Central memory CD8-positive, alpha-beta T cell (primary cell): Measurements from ENCODE around the gene DSTYK.
"Not testable (repeated sequence)": the region's sequence is repeated elsewhere in the genome, so short reads cannot be mapped to it uniquely, and the experiment has no call there.

Source experiments
- ATAC-seq: fragments of 150-1000 bp; cut with Tn5 transposase; replicated peaks from 2 replicates; pipeline ENCODE4 v1.10.0; 2022; ENCODE audit warnings: mild to moderate bottlenecking, moderate FRiP score, moderate number of reproducible peaks; ENCODE audit not compliant: poor library complexity, severe bottlenecking; ENCODE audit errors: extremely low read depth
- DNase-seq, 2 donors: peaks; one replicate each; pipeline ENCODE4 v3.0.0; 2021; ENCODE audit warnings: low spot score in 2 of 2
- H3K27ac Mint-ChIP-seq: one replicate; pipeline ENCODE4 v1.8.0; 2022; ENCODE audit warnings: low read depth, mild to moderate bottlenecking, moderate library complexity, mixed read lengths
- H3K27me3 Mint-ChIP-seq: one replicate; pipeline ENCODE4 v1.8.0; 2022; ENCODE audit warnings: mixed read lengths
- H3K36me3 Mint-ChIP-seq: one replicate; pipeline ENCODE4 v1.8.0; 2022; ENCODE audit warnings: mild to moderate bottlenecking, moderate library complexity, mixed read lengths; ENCODE audit not compliant: insufficient read depth
- H3K4me1 Mint-ChIP-seq: one replicate; pipeline ENCODE4 v1.8.0; 2022; ENCODE audit warnings: mixed read lengths
- H3K4me3 Mint-ChIP-seq: one replicate; pipeline ENCODE4 v1.8.0; 2022; ENCODE audit warnings: mild to moderate bottlenecking, moderate library complexity, mixed read lengths
- H3K9me3 Mint-ChIP-seq: one replicate; pipeline ENCODE4 v1.8.0; 2022; ENCODE audit warnings: mixed read lengths

DSTYK gene

DNA sequence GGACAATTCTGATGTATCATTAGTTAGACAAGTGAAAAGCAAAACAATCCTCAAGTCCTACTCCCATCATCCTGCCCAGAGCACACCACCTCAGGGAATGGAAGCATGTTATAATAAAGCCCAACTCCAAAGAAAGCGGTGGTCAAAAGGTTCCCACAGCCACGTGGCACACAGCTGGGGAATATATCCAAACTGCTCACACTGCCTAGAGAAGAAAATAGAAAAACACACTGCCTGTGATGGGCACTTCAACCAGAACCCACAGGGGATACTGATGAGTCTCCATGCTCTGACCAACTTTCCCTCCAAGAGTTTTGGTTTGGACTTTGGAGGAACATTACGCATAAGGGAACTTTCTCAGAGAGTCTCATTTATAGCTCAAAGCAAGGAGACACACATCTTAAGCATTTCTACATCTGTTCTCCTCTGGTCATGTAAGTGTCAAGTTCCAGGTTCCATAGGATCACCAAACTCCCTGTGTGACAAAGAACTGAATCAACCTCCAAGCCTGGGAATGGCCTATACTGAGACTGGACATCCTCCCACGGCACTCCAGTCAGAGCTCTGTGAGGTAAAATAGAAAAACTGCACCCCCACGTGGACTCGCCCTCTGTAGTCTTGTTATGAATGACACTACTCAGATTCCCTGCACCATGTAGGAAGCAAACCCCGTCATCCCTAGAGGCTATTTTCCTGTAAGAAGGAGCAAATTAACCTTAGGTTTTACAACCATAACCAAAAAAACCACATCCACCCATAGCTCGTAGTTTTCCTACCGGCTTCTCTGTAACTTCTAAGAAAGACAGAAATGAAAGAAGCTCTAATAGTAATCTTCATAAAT is 12.2 kb downstream of the DSTYK start:
- DNase-seq, result no peak
- ATAC-seq, result no peak
- H3K27me3 Mint-ChIP-seq, result no peaks in the 10 kb centered on the region
- no peaks in the 10 kb centered on the region for H3K9me3 Mint-ChIP-seq
- peaks cover 2% of the 10 kb centered on the region for H3K36me3 Mint-ChIP-seq
- H3K27ac Mint-ChIP-seq, result no peak overlapping the region
- H3K4me1 Mint-ChIP-seq, result peaks cover 41% of the 10 kb centered on the region
- H3K4me3 Mint-ChIP-seq, result peak overlapping the region; percentile 21

DNA sequence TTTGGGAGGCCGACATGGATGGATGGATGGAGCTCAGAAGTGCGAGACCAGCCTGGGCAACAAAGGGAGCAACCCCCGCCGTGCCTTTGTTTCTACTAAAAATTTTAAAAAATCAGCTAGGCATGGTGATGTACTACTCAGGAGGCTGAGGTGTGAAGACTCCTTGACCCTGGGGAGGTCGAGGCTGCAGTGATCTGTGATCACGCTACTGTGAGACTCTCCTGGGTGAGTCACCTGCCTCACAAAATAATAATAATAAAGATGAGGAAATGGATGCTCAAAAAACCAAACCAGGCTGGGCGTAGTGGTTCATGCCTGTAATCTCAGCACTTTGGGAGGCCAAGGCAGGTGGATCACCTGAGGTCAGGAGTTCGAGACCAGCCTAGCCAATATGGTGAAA is 19.2 kb downstream of the DSTYK start:
- Mint-ChIP-seq H3K36me3 (peaks cover 3% of the 10 kb centered on the region), H3K27ac (no peak overlapping the region), H3K4me3 (no peak overlapping the region), H3K4me1 (peaks cover 67% of the 10 kb centered on the region), H3K9me3 (no peaks in the 10 kb centered on the region), H3K27me3 (no peaks in the 10 kb centered on the region)
- no peak for ATAC-seq
- DNase-seq, result no peak

DNA sequence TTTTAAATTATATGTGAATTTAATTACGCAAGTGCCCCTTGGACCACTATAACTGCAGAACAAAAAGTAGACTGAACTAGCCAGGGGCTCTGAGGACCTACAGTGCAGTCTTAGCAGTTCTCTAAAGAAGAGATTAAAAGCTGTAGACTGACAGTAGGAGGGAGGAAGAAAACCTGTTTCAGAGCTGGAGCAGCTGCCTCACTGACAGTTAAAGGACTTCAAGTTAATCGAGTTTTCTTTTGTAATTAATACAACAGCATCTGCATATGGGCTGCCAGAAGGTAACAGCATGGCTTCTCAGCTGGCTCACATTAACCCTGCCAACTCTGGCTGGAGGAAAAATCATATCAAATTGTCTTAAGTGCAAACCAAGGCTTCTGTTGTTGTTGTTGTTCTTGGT is 19.9 kb downstream of the DSTYK start:
- no peak for DNase-seq
- Mint-ChIP-seq H3K27me3 (no peaks in the 10 kb centered on the region), H3K4me3 (no peak overlapping the region), H3K4me1 (peaks cover 73% of the 10 kb centered on the region), H3K36me3 (peaks cover 1% of the 10 kb centered on the region), H3K9me3 (no peaks in the 10 kb centered on the region), H3K27ac (no peak overlapping the region)
- ATAC-seq, result no peak

DNA sequence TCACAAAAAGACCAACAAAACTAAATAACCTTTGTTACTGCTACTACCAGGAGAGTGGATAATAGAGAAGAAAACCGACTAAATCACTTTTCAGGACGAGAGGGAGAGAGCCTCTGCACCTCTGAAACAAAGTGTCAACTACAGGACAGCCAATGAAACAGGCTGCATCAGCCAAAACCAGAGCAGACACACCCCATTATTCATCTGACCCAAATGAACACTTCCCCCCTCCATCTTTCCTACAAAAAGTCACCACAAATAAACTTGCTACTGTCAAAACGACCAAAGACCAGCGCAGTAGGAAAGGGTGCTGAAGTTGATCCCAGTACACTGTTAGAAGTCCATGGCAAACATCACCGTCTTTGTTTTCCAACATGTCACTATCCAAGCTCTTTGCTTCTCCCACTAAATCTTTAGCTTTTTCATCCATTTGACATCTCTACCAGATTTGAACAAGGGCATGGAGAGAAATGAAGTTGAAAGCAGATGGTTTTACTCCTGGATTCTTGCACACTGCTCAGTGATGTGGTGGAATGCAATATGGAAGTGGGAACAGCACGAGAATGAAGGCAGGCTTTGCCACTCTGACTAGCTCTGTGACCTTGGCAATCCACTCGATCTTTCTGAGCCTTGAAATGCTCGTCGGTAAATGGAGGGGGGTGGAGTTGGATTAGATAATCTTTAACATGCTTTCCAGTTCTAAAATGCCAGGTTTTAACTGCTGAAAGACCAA is 20.5 kb downstream of the DSTYK start:
- no peak overlapping the region for H3K27ac Mint-ChIP-seq

DNA sequence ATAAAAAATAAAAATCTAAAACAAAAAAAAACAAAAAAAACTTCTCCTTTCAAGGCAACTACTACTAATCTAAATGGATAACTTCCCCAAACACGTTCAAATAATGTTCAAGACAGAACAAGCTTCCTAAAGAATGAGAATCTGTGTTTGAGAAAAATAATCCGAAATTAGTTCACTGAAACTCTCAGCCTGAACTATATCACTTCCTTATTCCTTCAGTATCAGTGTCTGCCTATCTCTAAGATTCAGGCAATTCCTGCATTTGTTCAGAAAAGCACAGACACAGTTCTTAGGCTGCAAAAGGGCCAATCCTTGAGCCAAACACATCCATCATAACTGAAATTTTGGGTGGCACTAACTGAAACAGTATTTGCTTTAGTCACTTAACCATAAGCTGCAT is 22.4 kb downstream of the DSTYK start:
- Mint-ChIP-seq H3K27ac (no peak overlapping the region), H3K4me1 (peaks cover 79% of the 10 kb centered on the region), H3K36me3 (peaks cover 6% of the 10 kb centered on the region), H3K9me3 (no peaks in the 10 kb centered on the region), H3K27me3 (no peaks in the 10 kb centered on the region), H3K4me3 (no peak overlapping the region)
- DNase-seq (no peak), ATAC-seq (no peak)

More for the DNA sequence above, 20.5 kb downstream of the DSTYK start:
- ATAC-seq, result no peak
- no peak overlapping the region for H3K4me3 Mint-ChIP-seq
- H3K4me1 Mint-ChIP-seq, result peaks cover 79% of the 10 kb centered on the region
- H3K9me3 Mint-ChIP-seq, result no peaks in the 10 kb centered on the region
- peaks cover 3% of the 10 kb centered on the region for H3K36me3 Mint-ChIP-seq
- no peaks in the 10 kb centered on the region for H3K27me3 Mint-ChIP-seq
- DNase-seq, result no peak

DNA sequence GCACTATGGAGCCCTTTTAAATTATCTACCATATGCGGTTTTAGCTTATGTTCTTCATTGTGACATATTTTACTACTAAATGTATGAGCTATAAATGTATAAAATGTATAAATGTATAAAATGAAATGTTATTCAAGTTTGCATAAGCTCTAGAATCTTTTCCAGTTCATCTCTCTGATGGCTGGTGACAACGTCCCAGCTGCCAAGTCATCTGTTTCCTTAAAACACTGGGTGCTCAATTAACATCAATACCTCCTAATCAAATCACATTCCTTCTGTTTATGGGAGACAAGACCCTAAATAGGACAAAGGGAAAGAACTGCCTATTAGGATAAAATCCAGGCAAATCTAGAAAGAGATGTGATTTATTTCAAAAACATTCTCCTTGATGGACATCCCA is 22.9 kb downstream of the DSTYK start:
- Mint-ChIP-seq H3K4me1 (peaks cover 80% of the 10 kb centered on the region), H3K27ac (no peak overlapping the region), H3K4me3 (no peak overlapping the region), H3K9me3 (no peaks in the 10 kb centered on the region), H3K27me3 (no peaks in the 10 kb centered on the region), H3K36me3 (peaks cover 6% of the 10 kb centered on the region)
- ATAC-seq (no peak), DNase-seq (no peak)

DNA sequence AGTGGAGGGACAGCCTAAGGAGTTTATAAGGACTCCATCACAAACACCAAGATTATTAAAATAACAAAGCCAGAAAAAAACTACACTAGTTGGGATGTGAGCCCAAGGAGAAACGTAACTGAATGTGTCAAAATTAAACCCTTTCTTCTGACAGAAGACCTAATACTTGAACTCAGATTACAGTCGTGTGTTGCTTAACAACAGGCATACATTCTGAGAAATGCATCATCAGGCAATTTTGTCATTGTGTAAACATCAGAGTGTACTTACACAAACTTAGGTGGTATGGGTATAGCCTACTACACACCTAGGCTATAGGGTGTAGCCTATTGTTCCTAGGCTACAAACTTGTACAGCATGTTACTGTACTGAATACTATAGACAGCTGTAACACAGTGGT is 23.4 kb downstream of the DSTYK start:
- Mint-ChIP-seq H3K4me3 (no peak overlapping the region), H3K27me3 (no peaks in the 10 kb centered on the region), H3K9me3 (no peaks in the 10 kb centered on the region), H3K27ac (no peak overlapping the region), H3K4me1 (peaks cover 80% of the 10 kb centered on the region), H3K36me3 (peaks cover 6% of the 10 kb centered on the region)
- DNase-seq (no peak), ATAC-seq (no peak)

DNA sequence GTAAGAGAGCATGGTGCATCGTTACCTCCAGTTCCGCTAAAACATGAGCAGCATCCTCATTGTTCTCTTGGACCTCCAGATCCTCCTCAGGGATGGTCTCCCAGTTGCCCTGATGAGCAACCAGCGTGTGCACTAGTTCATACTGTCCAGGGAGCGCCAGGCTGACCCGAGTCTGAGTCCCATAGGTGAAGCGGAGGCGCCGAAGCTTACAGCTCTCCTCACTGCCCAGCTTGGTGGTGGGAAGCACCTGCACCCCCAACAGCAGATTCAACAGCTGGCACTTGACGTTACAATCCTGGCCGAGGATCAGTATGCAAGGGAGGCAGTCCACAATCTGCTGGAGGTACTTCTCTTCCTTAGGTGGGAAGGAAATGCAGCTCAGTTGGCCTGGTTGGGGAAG is 24.1 kb downstream of the DSTYK start:
- no peak for DNase-seq
- peak overlapping the region; percentile 58 for H3K27ac Mint-ChIP-seq
- no peaks in the 10 kb centered on the region for H3K27me3 Mint-ChIP-seq
- no peak for ATAC-seq
- peaks cover 7% of the 10 kb centered on the region for H3K36me3 Mint-ChIP-seq
- no peak overlapping the region for H3K4me3 Mint-ChIP-seq
- H3K4me1 Mint-ChIP-seq, result peaks cover 81% of the 10 kb centered on the region
- H3K9me3 Mint-ChIP-seq, result no peaks in the 10 kb centered on the region

DNA sequence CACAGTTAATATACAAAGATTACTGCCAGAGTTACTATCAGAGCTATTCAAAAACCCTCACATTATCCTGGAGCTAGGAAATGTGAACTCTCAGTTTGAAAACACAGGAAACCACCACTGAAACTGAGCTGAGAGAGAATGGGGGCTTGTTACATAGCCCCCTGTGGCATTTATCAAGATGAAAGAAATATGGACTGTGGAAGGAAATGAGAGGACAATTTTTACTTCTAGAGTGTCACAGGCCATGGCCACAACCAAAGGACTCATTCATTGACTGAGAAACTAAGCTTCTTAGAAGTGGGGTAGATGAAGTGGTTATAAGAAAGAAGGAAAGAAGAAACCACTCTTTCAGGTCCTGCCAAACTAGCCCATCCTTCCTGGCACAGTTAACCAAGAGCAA is 25.3 kb downstream of the DSTYK start:
- H3K4me1 Mint-ChIP-seq, result peaks cover 71% of the 10 kb centered on the region
- ATAC-seq (no peak), DNase-seq (no peak)
- H3K4me3 Mint-ChIP-seq, result no peak overlapping the region
- peak overlapping the region; percentile 20 for H3K27ac Mint-ChIP-seq
- H3K36me3 Mint-ChIP-seq, result peaks cover 8% of the 10 kb centered on the region
- no peaks in the 10 kb centered on the region for H3K27me3 Mint-ChIP-seq
- no peaks in the 10 kb centered on the region for H3K9me3 Mint-ChIP-seq

DNA sequence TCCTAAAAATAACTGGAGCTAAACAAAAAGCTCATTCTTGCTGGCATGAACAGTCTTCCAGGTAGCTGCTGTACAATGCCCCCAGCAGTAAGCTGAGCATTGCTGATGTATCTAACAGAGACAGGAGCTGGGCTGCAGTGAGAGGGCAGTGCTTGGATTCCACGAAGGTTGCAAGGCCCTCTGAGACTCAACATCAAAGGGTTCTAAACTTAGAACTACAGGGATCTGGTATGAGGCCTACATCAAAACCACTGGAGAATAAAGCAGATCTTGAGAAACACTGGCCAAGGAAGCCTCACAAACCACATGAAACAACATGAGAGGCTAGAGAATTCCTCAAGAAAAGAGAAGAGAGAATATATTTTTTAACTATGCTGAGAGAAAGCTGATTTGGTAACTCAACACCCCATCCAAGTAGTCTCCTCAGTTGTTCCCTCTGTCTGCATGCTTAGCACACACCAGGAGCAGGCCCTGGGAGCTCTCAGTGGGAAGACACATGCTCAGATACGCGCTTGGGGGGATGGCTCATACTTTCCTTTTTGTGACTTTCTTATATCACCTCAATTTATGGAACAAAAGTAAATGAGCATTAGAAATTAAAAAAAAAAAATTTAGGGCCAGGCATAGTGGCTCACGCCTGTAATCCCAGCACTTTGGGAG is 27.7 kb downstream of the DSTYK start:
- DNase-seq, result no peak
- H3K4me3 Mint-ChIP-seq, result no peak overlapping the region

DNA sequence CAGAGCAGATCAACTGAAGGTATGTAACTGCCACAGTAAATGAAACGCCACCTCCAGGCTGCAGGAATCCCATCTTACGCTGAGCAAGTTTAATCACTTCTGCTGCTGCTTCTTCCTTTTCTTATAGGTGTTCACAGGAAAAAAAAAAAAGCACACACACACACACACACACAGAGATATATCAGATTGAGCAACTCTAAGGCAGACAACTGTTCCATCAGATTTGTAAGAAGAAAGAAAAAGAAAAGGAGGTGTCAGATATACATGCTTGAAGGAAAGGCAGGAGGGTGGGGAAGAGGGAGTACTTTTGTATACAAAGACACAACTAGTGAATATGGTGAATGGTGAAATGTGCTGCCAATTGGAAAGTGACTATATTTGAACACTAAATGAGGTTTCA is 28.6 kb downstream of the DSTYK start:
- Mint-ChIP-seq H3K4me1 (peaks cover 43% of the 10 kb centered on the region), H3K9me3 (no peaks in the 10 kb centered on the region), H3K27ac (no peak overlapping the region), H3K27me3 (no peaks in the 10 kb centered on the region), H3K4me3 (no peak overlapping the region), H3K36me3 (peaks cover 17% of the 10 kb centered on the region)
- DNase-seq, result no peak
- ATAC-seq, result no peak

More for the DNA sequence above, 27.7 kb downstream of the DSTYK start:
- Mint-ChIP-seq H3K27me3 (no peaks in the 10 kb centered on the region), H3K4me1 (peaks cover 48% of the 10 kb centered on the region), H3K9me3 (no peaks in the 10 kb centered on the region), H3K27ac (no peak overlapping the region), H3K36me3 (peaks cover 16% of the 10 kb centered on the region)
- no peak for ATAC-seq

DNA sequence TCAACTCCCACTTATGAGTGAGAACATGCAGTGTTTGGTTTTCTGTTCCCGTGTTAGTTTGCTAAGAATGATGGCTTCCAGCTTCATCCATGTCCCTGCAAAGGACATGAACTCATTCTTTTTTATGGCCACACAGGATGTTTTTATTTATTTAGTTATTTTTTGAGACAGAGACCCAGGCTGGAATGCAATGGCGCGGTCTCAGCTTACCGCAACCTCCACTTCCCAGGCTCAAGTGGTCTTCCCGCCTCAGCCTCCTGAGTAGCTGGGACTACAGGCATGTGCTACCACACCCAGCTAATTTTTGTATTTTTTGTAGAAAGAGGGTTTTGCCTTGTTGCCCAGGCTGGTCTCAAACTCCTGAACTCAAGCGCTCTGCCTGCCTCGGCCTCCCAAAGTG is 31.2 kb downstream of the DSTYK start:
- peaks cover 18% of the 10 kb centered on the region for H3K36me3 Mint-ChIP-seq
- H3K27ac Mint-ChIP-seq, H3K4me3 Mint-ChIP-seq, H3K9me3 Mint-ChIP-seq, H3K27me3 Mint-ChIP-seq, ATAC-seq, DNase-seq: not testable (repeated sequence)
- H3K4me1 Mint-ChIP-seq, result peaks cover 21% of the 10 kb centered on the region
